Endothelial cell (in vitro differentiated cells): ENCODE measurements around the gene PRKG1. TPM values are rescaled to one million over a fixed set of nuclear protein-coding genes. Genes with fewer than 3 reads are reported as not detected.

ENCODE experiments used
- DNase-seq: peaks from one replicate; pipeline ENCODE4 v3.0.0; 2021; ENCODE audit warnings: low spot score
- H3K27ac Mint-ChIP-seq: one replicate; pipeline ENCODE4 v1.8.0; 2021; ENCODE audit warnings: mixed read lengths, inconsistent platforms; ENCODE audit not compliant: unreplicated experiment
- H3K27me3 Mint-ChIP-seq: one replicate; pipeline ENCODE4 v1.8.0; 2021; ENCODE audit warnings: mild to moderate bottlenecking, moderate library complexity, mixed read lengths, inconsistent platforms; ENCODE audit not compliant: unreplicated experiment
- H3K36me3 Mint-ChIP-seq: one replicate; pipeline ENCODE4 v1.8.0; 2021; ENCODE audit warnings: mild to moderate bottlenecking, low read depth, mixed read lengths, inconsistent platforms; ENCODE audit not compliant: unreplicated experiment
- H3K4me1 Mint-ChIP-seq: one replicate; pipeline ENCODE4 v1.8.0; 2021; ENCODE audit warnings: mild to moderate bottlenecking, mixed read lengths, inconsistent platforms; ENCODE audit not compliant: unreplicated experiment
- H3K4me3 Mint-ChIP-seq: one replicate; pipeline ENCODE4 v1.8.0; 2021; ENCODE audit warnings: mild to moderate bottlenecking, mixed read lengths, inconsistent platforms; ENCODE audit not compliant: unreplicated experiment
- H3K9me3 Mint-ChIP-seq: one replicate; pipeline ENCODE4 v1.8.0; 2021; ENCODE audit warnings: mixed read lengths, inconsistent platforms; ENCODE audit not compliant: unreplicated experiment
- CTCF ChIP-seq: fragments of 200-600 bp; sonication (generic); IDR thresholded peaks from one replicate; pipeline ENCODE4 v1.5.0; 2021; ENCODE audit warnings: antibody characterized with exemption; ENCODE audit not compliant: unreplicated experiment
- total RNA-seq: library from RNA; stranded (reverse); fragmentation: NEBNext Ultra II Directional; extraction: Animal tissue kit (Norgen Biotek cat#: 25700); gene quantifications from one replicate; pipeline ENCODE4 v1.2.1, GENCODE V29; 2021; ENCODE audit not compliant: unreplicated experiment

The PRKG1 gene
- total RNA-seq, 1 donor from 2014 or later, result 10.7 TPM

DNA sequence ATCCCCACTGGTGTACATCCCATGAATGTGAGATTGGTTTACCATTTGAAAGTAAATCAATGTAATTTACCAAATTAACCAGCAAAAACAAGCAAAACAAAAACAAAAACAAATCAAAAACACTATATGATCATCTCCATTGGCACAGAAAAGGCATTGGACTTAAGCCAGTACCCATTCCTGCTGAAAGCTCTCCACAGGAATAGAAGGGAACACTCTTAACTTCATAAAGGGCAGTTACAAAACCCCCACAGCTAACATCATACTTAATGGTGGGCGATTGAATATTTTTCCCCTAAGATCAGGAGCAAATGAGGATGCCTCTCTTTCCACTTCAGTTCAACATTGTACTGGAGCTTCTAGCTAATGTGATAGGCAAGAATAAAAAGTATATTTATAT lies 34.1 kb downstream of the PRKG1 start:
- no peaks in the 10 kb centered on the region for H3K36me3 Mint-ChIP-seq
- no peak overlapping the region for H3K27ac Mint-ChIP-seq
- no peak for TF ChIP-seq CTCF
- H3K4me3 Mint-ChIP-seq, result no peak overlapping the region
- no peak for DNase-seq
- peaks cover 6% of the 10 kb centered on the region for H3K4me1 Mint-ChIP-seq
- no peaks in the 10 kb centered on the region for H3K9me3 Mint-ChIP-seq
- peaks cover 3% of the 10 kb centered on the region for H3K27me3 Mint-ChIP-seq

GRCh38 chr10:51109801-51110533 lies 35.7 kb downstream of the PRKG1 start:
- Mint-ChIP-seq H3K36me3 (no peaks in the 10 kb centered on the region), H3K4me3 (no peak overlapping the region), H3K27ac (no peak overlapping the region), H3K4me1 (no peaks in the 10 kb centered on the region), H3K9me3 (no peaks in the 10 kb centered on the region), H3K27me3 (peaks cover 3% of the 10 kb centered on the region)
- TF ChIP-seq CTCF, result no peak
- no peak for DNase-seq

DNA sequence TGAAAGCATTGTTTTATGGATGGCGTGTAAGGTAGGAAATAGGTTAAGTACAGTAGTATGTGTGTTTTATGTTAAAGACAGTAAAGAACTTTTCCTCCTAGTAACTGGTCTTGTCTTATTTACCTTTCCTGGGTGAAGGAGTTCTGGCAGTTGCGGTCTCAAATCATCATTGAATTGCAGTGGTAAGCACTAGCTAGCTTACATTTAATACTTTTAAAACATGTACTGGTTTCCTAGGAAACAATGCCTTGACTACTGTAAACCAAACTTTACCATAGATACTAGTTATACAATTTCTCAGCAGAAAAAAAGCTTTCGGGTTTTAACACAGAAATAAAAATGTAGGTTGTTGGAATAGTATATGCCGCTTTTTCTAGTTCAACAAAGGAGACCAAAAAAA lies 37.7 kb downstream of the PRKG1 start:
- no peak for TF ChIP-seq CTCF
- Mint-ChIP-seq H3K27ac (no peak overlapping the region), H3K4me3 (no peak overlapping the region), H3K36me3 (no peaks in the 10 kb centered on the region), H3K27me3 (peaks cover 5% of the 10 kb centered on the region), H3K4me1 (no peaks in the 10 kb centered on the region), H3K9me3 (no peaks in the 10 kb centered on the region)
- no peak for DNase-seq

- H3K27me3 Mint-ChIP-seq, result peaks cover 5% of the 10 kb centered on the region
- no peak for TF ChIP-seq CTCF
- H3K4me3 Mint-ChIP-seq, result no peak overlapping the region
- no peak for DNase-seq
- no peaks in the 10 kb centered on the region for H3K9me3 Mint-ChIP-seq
- no peaks in the 10 kb centered on the region for H3K4me1 Mint-ChIP-seq
- no peaks in the 10 kb centered on the region for H3K36me3 Mint-ChIP-seq
- H3K27ac Mint-ChIP-seq, result no peak overlapping the region
Observed at GRCh38 chr10:51113007-51113406, 38.7 kb downstream of the PRKG1 start.

DNA sequence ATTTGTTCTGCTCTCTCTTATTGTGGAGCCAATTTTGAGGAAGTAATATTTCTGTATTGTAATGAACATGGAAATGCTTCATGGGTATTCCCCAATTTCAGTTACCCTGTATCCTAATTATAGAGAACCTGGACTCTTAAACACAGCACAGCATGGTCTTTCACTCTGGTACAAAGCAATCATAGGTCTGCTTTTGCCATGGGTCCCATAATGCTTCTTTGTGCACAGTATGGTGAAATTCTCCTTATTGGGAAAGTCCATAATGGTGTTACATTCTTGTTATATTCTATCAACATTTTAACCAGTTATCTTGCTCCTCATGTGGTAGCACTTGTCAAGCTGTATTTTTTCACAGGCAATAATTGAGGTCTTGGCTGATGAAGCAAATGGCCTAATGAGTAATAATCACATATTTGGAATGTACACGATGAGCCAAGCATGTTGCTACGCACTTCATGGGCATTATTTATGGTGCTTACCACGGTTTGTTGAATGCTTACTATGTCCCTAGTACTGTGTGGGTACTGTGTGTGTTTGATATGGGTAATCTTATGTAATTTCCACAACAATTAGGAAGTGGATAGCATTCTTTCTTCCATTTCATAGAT lies 42.9 kb downstream of the PRKG1 start:
- Mint-ChIP-seq H3K9me3 (no peaks in the 10 kb centered on the region), H3K4me1 (no peaks in the 10 kb centered on the region), H3K27ac (no peak overlapping the region), H3K4me3 (no peak overlapping the region), H3K27me3 (peaks cover 2% of the 10 kb centered on the region), H3K36me3 (no peaks in the 10 kb centered on the region)
- TF ChIP-seq CTCF, result no peak
- no peak for DNase-seq
